ENCODE results near the gene SLC7A6.
"Not testable (repeated sequence)": the region's sequence is repeated elsewhere in the genome, so short reads cannot be mapped to it uniquely, and the experiment has no call there.

SLC7A6 gene

DNA sequence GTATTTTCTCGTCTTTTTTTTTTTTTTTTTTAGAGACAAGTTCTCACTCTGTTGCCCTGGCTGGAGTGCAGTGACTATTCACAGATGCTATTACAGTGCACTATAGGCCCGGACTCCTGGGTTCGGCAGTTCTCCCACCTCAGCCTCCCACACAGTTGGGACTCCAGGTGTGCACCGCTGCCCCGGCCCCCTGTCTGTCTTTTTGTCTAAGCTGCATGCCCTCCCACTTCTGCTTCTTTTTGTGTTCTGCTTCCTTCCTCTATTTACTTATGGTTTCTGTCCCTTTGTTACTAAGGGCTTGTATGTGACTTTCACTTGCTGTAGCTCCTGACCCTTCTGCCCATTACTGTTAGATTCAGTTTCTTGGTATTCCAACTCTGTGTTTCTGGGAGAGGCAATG lies 20.5 kb downstream of the SLC7A6 start:
- DNase-seq = peak; percentile 34 to 41

DNA sequence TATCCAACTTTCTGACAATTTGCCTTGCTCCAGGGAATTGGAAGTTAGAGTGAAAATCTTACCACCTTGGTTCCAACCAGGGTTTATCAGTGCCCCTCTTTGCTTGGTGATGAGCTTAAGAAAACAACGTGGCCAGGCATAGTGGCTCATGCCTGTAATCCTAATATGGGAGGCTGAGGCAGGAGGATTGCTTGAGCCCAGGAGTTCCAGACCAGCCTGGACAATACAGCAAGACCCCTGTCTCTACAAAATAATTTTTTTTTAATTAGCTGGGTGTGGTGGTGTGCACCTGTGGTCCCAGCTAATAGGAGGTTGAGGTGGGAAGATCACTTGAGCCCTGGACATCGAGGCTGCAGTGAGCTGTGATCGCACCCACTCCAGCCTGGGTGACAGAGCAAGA lies 21.4 kb downstream of the SLC7A6 start:
- DNase-seq = no peak

DNA sequence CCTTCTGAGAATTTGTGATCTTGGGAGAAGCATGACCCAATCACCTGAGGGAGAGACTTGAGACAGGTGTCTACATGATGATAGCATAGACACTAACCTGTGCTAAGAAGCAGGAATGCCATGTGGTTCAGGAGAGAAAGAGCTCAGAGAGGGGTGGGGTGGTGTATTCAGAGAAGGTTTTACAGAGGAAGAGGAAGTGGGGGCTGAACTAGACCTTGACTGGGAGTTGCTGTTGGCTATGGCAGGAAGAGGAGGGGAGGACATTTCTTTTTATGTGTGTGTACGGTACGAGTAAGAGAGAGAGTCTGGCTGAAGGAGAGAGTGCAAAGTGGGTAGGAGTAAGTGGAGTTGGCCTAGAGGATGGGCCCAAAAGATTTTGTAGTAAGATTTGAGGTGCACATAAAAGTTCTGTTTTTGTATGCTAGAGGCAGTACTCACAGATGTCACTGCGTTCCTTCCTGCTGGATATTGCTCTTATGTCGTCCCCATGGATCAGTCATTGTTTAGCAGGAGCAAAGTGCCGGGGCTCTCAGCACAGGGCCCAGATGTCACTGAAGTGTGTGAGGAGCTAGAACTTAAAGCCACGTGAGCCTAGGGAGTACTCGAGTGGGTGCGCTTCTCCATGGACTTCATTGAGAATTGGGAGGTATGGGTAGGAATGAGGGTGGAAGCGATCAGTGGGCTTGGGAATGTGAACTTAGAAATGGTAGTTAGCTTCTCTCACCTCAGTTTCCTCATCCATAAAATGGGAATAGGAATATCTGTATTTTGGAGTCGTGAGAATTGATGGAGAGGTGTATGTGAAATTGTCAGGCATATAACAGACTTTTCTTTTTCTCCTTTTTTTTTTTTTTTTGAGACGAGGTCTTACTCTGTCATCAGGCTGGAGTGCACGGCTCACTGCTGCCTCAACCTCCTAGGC lies 22.1 kb downstream of the SLC7A6 start:
- DNase-seq = peak; percentile 29 to 65

DNA sequence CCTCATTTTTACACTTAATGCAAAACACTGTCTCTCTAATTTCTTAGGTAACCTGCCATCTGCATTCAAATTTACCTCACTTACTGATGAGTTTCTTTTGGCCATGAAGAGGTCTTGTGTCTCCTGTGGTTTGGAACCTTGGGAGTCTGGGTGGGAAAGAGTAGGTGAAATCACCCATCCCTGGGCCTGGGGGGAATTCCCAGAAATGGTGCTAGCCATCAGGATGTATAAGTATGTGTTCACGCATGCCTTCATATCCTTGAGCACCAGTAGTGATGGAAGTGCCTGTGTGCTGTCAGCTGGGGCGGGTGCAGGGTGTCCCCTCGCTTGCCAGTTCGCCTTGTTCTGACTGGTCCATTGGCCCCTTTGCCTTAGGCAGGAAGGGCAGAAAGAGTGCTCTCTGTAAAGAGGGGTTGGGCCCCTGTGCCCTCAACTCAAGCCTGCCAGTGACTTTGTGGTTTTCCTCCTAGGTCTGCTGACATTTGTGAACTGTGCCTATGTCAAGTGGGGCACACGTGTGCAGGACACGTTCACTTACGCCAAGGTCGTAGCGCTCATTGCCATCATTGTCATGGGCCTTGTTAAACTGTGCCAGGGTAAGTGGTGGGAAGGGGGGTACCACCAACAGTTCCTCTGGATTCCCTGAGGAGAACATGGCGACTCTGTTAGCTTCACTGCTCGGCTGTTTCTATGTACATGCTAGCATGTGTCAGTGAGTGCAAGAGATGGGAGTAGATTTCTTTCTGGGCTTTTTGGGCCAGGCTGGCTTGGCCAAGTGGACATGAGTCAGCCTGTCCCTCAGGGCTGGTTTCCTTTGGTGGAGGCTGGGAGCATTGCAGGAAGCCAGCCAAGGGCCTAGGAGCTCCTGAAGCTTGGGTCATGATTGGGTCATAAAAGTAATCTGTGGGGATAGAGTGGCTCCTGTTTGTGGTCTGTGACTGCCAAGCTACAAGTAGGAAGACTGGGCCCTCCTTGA lies 23.2 kb downstream of the SLC7A6 start:
- peak; percentile 48 to 69 for DNase-seq

DNA sequence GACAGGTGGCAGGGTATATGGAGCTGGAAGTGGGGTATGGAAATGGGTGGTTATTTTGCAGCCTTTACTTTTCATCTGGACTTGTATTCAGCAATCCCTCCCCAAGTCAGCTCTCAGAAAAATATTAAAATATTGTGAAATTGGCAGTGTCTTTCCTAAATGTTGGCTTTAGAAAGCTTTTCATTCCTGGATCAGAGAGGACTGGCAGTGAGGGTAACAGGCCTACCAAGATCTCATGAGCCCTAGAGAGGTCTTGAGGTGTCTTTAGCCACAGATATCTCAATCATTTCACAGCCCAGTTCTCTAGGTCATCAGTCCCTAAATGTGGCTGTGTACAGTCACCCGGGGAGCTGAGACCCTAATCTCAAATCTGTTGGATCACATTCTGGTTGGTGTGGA lies 23.9 kb downstream of the SLC7A6 start:
- no peak for DNase-seq

DNA sequence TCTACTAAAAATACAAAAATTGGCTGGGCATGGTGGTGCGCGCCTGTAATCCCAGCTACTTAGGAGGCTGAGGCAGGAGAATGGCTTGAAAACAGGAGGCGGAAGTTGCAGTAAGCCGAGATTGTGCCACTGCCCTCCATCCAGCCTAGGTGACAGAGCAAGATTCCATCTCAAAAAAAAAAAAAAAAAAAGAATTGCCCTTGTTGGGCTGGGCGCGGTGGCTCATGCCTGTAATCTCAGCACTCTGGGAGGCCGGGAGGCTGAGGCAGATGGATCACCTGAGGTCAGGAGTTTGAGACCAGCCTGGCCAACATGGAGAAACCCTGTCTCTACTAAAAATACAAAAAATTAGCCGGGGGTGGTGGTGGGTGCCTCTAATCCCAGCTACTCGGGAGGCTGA lies 24.5 kb downstream of the SLC7A6 start:
- not testable (repeated sequence) for DNase-seq

DNA sequence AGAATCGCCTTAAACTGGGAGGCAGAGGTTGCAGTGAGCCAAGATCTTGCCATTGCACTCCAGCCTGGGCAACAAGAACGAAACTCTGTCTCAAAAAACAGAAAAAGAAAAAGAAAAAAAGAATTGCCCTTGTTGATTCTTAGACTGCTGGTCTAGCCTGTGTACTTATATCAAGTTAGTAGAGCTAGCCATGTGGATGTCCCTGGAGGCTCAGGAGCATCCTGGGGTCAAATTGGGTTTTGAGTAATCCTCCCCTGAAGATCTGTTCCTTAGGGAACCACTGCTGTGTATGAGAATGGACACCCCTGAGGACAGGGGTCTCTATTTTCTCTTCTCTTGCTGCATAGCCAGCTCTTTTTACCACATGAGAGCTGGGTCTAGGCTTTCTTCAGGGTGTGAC lies 24.9 kb downstream of the SLC7A6 start:
- DNase-seq = no peak

DNA sequence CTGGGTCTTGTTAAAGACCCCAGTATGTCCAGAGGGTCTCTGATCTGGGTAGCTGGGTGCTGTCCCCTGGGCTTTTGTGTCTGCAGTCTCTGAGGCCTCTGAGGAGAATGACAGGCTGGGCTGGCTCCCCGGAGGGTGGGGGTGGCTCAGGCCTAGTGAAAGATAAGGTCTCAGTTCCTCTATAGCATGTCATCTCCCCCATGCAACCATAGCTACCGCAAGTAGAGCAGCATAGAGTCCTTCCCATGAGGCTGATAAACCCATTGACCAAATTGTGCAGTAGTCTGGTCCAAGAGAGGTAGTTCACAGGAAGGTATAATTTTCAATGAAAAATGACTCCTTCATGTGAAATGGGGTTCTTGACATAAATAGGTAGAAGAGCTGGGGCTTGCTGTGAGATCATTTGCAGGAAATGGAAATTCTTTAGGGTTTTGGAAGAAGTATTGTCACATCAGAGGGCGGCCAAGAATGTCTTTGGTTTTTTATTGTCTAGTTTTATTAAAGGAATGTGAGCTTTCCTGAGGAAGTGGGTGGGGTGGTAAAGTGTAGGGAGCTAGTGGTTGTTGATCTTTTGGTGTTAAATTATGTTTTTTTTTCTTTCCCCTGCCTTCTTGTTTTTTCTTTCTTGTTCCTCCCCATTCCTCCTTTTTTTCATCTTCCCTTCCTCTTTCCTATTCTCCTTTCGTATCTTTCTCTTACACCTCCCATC lies 25.4 kb downstream of the SLC7A6 start:
- peak; percentile 68 to 71 for DNase-seq

DNA sequence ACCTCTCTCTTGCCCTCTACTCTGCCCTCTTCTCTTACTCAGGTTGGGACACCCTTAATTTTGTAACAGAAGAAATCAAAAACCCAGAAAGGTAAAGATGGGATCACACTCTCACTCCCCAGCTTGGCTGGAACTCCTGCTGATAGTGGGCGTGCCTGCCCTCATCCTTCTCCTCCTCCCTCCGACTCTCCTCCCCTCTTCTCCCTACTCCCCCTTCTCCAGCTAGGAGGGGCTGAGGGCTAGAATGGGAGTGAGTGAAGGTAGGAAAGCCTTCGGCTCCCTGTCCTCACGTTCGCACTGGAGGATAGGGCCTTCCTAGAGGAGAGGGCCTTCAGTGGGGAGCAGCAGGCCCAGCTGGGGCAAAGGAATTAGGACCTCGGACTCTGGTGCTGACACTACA lies 26.1 kb downstream of the SLC7A6 start:
- no peak for DNase-seq

DNA sequence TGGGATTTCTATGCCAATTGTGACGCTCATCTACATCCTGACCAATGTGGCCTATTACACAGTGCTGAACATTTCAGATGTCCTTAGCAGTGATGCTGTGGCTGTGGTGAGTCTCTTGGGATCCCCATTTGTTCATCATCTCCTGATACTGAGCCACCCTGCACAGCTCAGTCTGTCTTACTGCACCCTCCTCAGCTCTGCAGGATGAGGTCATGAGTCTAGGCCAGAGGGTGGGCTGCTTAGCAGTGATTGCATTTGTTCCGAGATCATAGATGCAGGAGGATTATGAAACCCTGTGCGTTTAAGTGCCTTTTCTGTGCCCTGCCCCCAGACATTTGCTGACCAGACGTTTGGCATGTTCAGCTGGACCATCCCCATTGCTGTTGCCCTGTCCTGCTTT lies 26.9 kb downstream of the SLC7A6 start:
- DNase-seq = no peak

DNA sequence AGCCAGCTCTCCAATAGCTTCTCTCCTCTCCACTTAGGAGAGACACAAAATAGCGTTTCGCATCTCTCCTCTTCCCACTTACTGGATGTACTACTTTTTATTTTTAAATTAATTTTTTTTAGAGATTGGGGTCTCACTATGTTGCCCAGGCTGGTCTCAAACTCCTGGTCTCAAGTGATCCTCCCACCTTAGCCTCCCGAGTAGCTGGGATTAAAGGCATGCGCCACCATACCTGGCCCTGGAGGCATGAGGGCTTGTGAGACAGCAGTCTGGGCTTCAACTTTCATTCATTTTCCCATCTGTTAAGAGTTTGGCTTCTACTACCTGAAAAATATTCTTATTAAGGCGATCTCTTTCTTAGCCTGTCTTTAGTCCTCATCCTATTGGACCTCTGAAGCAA lies 28.1 kb downstream of the SLC7A6 start:
- no peak for DNase-seq

DNA sequence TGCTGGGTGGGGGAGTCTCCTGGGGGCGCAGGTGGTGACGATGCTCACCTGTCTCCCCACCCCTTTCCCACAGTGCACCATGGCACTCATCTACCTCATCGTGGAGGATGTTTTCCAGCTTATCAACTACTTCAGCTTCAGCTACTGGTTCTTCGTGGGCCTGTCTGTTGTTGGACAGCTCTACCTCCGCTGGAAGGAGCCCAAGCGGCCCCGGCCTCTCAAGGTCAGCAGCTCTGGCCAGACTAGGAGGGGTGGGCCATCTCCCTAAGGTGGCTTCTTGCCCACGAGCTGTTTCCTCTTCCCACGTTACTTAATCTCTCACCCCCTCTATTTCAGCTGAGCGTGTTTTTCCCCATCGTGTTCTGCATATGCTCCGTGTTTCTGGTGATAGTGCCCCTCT lies 32.0 kb downstream of the SLC7A6 start:
- no peak for DNase-seq

DNA sequence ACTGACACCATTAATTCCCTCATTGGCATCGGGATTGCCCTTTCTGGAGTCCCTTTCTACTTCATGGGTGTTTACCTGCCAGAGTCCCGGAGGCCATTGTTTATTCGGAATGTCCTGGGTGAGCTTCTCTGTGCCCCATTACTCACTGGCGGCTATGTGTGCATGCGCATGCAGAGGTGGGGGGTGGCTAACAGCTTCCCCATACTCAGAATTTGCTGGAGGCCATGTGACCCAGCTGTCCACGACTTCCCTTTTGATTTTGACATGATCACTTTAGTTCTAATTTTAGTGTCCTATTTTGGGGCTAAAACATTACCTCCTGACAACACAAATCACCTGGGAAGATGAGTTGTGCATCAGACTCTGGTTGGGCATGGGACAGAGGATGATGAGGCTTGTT lies 32.4 kb downstream of the SLC7A6 start:
- DNase-seq = no peak

DNA sequence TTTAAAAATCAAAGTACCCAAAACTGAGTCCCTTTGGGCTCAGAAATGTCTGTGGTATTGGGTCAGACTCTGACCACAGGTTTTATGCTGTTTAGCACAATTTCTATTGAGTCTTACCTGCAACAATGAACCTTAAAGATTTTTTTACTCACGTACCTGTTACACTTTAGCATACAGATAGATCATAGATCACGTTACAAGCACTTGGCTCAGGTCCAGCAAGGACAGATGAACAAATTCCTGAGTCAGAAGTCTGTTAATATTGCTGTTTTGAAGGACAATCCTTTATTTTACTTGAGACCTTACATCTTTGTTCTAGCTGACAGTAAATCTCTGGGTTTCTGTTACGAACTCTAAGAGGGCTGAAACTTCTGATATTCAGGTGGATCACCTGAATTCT lies 33.6 kb downstream of the SLC7A6 start:
- DNase-seq = no peak

DNA sequence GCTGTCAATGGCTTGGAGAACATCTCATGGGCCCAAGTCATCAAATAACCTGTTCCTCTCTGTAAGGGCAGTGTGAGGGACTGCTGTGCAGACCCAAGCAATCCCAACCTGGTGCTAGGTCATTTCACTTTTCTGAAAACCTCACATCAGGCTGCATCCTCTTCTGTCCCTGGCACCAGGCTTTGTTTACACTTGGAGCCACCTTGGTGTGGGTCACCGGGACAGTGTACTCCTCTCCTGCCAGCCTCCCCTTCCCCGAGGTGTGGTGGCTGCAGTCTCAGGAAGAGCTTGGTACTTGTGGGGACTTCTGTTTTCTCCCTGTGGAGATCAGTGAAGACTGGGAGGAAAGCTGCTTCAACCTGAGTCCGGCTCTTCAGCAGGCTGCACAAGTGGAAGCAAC lies 34.0 kb downstream of the SLC7A6 start:
- no peak for DNase-seq

DNA sequence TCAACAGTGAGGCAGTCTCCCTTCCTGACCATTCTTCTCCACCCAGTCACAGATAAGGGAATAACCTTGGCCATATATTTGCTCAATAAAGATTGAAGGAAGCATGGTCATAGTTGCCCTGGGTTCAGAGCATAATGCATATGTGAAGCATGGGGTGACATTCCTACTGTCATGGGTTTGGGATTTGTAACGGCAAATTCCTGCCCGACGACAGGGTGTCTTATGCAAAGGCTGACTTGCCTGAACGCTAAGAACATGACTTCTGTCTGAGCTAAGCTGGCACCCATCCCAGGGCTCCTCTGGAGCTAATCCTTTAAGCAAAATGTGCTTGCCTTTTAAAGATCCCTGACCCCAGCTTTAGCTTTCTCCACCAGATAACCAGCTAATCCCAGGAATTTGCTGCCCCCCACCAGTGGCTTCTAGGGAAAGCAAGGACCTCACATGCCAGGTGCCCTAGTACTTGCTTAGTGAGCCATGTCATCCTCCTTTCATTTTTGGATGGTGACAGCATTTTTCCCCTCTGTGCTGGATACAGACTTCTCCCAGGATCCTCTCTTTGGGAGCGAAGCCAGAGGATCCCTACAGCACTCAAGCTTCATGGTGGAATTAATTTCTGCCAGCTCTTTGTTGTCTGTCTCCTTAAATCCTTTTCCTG lies 34.7 kb downstream of the SLC7A6 start:
- DNase-seq = no peak

DNA sequence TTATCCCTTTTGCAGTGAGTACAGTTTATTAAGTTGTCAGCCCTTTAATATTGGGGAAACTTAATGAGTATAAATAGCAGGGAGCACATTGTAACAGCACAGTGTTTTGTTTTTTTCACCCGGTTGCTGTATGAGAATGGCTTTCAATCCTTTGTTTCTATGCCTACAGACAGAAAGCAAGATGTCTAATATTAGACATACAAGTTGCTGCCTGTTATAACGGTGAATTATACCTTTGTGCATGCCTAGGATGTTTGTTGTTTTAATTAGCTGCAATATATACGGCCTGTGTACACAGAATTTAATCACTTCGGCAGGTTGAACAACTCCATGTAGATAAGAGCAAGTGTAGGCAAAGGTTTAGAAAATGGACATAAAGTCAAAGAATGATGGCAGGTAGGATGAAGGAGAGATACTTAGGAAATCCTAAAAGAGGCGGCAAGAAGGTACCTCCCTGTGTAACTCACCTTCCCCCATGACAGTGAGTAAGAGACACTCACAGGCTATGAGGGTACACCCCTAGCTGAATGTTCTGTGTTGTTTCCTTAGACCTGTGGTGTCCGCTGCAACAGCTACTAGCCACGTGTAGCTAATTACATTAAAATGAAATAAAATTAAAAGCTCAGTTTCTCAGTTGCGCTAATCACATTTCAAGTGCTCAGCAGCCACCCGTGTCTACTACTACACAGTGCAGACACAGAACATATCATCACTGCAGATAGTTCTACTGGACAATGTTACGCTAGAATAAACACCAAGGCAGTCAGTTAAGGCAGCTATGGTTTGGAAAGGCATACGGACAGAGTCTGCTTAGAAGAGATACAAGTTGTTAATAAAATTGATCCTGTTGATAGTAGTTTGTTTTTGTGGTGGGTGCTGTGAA lies 35.5 kb downstream of the SLC7A6 start:
- no peak for DNase-seq

DNA sequence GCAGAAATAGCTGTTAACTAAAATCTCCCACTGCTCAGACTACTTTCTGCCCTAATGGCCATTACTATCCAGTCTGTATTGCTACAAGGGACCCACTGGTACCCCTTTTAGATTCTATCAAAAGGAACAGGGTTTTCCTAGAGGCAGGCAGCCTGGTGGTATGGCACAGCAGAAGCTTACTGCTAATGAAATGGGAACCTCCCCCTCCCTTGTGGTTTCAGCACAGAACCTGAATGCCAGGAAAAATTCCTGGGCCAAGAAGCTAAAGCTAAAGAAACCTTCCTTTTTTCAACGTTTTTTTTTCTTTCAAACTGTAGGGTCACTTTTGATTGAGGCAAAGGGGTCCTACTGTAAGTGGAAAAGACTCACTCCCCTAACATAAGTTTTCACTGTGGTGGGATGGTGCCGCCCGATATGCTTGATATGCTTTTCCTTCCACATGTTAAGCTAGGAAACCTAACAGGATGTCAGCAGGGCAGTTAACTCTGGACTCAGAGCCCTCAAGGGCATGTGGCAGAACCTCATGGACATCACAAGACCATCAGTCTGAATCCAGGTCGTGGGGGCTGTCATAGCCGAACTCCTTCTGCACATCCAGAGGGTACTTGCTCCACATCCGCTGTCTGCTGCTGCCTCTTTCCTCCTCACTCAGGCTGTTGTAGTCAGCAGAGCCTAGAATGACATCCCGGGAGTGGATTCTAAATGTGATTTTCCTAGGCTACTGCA lies 36.6 kb downstream of the SLC7A6 start:
- no peak for DNase-seq

DNA sequence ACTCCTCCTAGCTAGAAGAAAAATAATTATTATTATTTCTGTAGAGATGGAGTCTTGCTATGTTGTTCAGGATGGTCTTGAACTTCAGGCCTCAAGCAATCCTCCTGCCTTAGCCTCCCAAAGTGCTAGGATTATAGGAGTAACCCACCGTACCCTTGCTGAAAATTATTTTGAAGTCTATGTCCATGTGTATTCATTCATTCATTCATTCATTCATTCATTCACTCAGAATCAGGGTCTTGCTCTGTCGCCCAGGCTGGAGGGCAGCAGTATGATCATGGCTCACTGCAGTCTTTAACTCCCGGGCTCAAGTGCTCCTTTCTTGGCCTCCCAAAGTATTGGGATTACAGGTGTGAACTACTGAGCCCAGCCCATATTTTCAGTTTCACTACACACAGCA lies 42.3 kb downstream of the SLC7A6 start:
- DNase-seq = no peak

DNA sequence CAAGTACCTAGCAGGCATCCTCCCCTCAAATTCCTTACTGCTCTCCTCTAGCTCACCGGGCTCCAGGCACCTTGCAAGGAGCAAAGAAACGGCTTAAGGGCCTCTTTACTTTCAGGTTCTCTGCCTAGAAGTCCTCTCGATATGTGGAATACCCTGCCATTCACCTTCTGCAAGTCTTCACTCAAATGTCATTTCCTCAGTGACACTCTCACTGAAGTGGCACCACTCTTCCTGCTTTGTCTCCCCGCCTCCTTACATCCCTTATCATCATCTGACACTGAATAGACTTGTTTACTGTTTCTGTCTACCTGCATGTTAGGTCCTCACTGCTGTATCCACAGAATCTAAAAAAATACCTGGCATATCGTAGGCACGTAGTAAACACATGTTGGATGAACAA lies 45.5 kb downstream of the SLC7A6 start:
- no peak for DNase-seq

DNA sequence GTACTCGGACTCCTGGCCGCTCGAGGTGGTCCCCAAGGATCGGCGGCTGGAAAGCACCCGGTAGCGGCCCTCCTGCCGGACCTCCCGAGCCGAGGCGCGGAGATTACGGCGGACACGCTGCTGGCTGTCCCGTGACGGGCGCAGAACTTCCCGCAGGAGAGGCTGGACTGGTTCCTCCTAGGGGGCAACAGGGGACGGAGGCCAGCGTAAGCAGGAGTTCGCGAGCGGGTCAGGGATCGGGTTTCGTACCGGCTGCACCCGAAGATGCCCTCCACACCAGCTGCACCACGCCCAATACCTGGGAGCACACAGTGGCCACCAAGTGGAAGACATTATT lies 46.1 kb downstream of the SLC7A6 start:
- DNase-seq = peak in 1 of 2 donors; percentile 6
